K562 (cell line): ENCODE measurements around the gene NUDT1. TPM values are rescaled to one million over a fixed set of nuclear protein-coding genes. Genes with fewer than 3 reads are reported as not detected.

ENCODE experiments used
- ATAC-seq: fragments of 200-7000 bp; cut with Tn5 transposase; 3 replicates; pipeline ENCODE4 v1.9.1; 2020; ENCODE audit warnings: moderate library complexity
- BruUV-seq: library from RNA; stranded (reverse); fragments of 400-500 nt; replicated peaks from 2 replicates; lab custom pipeline; 2021; lab: Mats Ljungman, UMichigan
- CTCF ChIA-PET: fragments of 300-600 bp; formaldehyde crosslinking; extraction: SDS; loops from one replicate; lab custom pipeline; 2021; ENCODE audit warnings: low intra/inter-chr PET ratio; lab: Yijun Ruan, JAX
- POLR2A ChIA-PET: fragments of 300-600, 350-650 bp; sonication (Branson Sonifier 250); formaldehyde crosslinking; extraction: SDS; loops from one replicate; lab custom pipeline; 2021; ENCODE audit warnings: antibody characterized with exemption, inconsistent platforms; lab: Yijun Ruan, JAX
- DNase-seq, 4 experiments: peaks; one replicate each; pipeline versions ENCODE4 v3.0.0 to v3.0.0-alpha.2; 2011 to 2018; ENCODE audit warnings: low spot score in 3 of 4, mixed read lengths in 3 of 4; ENCODE audit errors: extremely low read depth in 1 of 4
- FAIRE-seq: peaks from 2 replicates; lab custom pipeline; 2011; peaks lifted over from hg19 to GRCh38; lab: Jason Lieb, UNC
- H2AFZ ChIP-seq: 2 replicates; pipeline ENCODE4 v1.6.0; 2011; ENCODE audit warnings: low read depth, low read length, control low read depth, inconsistent platforms
- H3K27ac ChIP-seq: fragments of 200-600 bp; 3 replicates; pipeline ENCODE4 v1.8.0; 2011; ENCODE audit warnings: low read depth, mild to moderate bottlenecking, control low read depth, inconsistent platforms, low read length, moderate library complexity, mixed read lengths; ENCODE audit errors: extremely low read depth
- H3K27me3 ChIP-seq, 2 experiments: fragments of 300-600 bp in 1 of 2; 2 replicates in 1 of 2; 3 replicates in 1 of 2; pipeline versions ENCODE4 v1.6.0 to v1.8.0; 2011; ENCODE audit warnings: inconsistent platforms in 2 of 2, low read length in 2 of 2, mild to moderate bottlenecking in 1 of 2, mixed read lengths in 1 of 2, moderate library complexity in 1 of 2; ENCODE audit not compliant: control insufficient read depth in 2 of 2, insufficient read depth in 2 of 2
- H3K36me3 ChIP-seq: fragments of 300-600 bp; 3 replicates; pipeline ENCODE4 v1.8.0; 2011; ENCODE audit warnings: mild to moderate bottlenecking, low read length, inconsistent platforms; ENCODE audit not compliant: control insufficient read depth, insufficient read depth
- H3K4me1 ChIP-seq, 2 experiments: fragments of 200-600 bp in 1 of 2; replicated peaks in 1 of 2; 2 replicates in 1 of 2; 3 replicates in 1 of 2; pipeline versions ENCODE4 v1.5.1 to v1.8.0; 2011; ENCODE audit warnings: inconsistent platforms in 2 of 2, low read length in 2 of 2, mild to moderate bottlenecking in 1 of 2, mixed read lengths in 1 of 2, moderate library complexity in 1 of 2; ENCODE audit not compliant: control insufficient read depth in 2 of 2, insufficient read depth in 2 of 2
- H3K4me2 ChIP-seq: 2 replicates; pipeline ENCODE4 v1.6.1; 2011; ENCODE audit warnings: low read length, control low read depth, inconsistent platforms, mixed read lengths; ENCODE audit not compliant: insufficient read depth
- H3K4me3 ChIP-seq: fragments of 200-600 bp; sonication (generic), shearing (Covaris generic); 2 replicates; pipeline ENCODE4 v1.5.1; 2016; ENCODE audit warnings: control low read depth, inconsistent platforms
- H3K79me2 ChIP-seq: fragments of 200-600 bp; 3 replicates; pipeline ENCODE4 v1.8.0; 2011; ENCODE audit warnings: low read length, inconsistent platforms; ENCODE audit not compliant: control insufficient read depth, insufficient read depth
- H3K9ac ChIP-seq, 2 experiments: 2 replicates each; pipeline versions ENCODE4 v1.6.0 to v1.6.1; 2011; ENCODE audit warnings: low read depth in 2 of 2, low read length in 2 of 2, control low read depth in 1 of 2, inconsistent platforms in 1 of 2, mild to moderate bottlenecking in 1 of 2, mixed read lengths in 1 of 2; ENCODE audit not compliant: insufficient read depth in 1 of 2
- H3K9me1 ChIP-seq: one replicate; pipeline ENCODE4 v1.6.0; 2011; ENCODE audit warnings: inconsistent platforms, mild to moderate bottlenecking, low read length, moderate library complexity; ENCODE audit not compliant: control insufficient read depth, insufficient read depth
- H3K9me3 ChIP-seq: replicated peaks from 2 replicates; pipeline ENCODE4 v1.5.1; 2011; ENCODE audit warnings: low read depth, low read length, inconsistent platforms; ENCODE audit not compliant: control insufficient read depth, insufficient read depth
- H4K20me1 ChIP-seq: replicated peaks from 2 replicates; pipeline ENCODE4 v1.6.1; 2011; ENCODE audit warnings: low read length, inconsistent platforms, mixed read lengths; ENCODE audit not compliant: control insufficient read depth, insufficient read depth
- HDAC8 ChIP-seq: fragments of 450-650 bp; IDR thresholded peaks from 2 replicates; pipeline ENCODE4 v1.6.1; 2016; ENCODE audit warnings: mild to moderate bottlenecking, missing genetic modification characterization, moderate library complexity, missing compliant biosample characterization
- POLR2AphosphoS2 ChIP-seq: IDR thresholded peaks from 2 replicates; pipeline ENCODE4 v1.6.1; 2012; ENCODE audit warnings: low read length, improper control_type of control experiment
- RBFOX2 ChIP-seq: fragments of 200-400 bp; formaldehyde crosslinking; IDR thresholded peaks from 2 replicates; pipeline ENCODE4 v1.6.1; 2017; ENCODE audit warnings: low read depth, mild to moderate bottlenecking, low read length, moderate library complexity
- WGBS: fragments of 100-300 bp; shearing (Covaris generic); methylation state at CpG from one replicate; pipeline ENCODE4 v1.1.6; 2016; ENCODE audit warnings: low coverage, mixed read lengths; ENCODE audit not compliant: insufficient coverage; ENCODE audit errors: missing lambda C conversion rate; 5-methylcytosine and 5-hydroxymethylcytosine counted together
- in situ Hi-C: fragments of 300-500 bp; cut with MboI; formaldehyde crosslinking; loops from 4 replicates; pipeline ENCODE4 v1.15.0; 2018; ENCODE audit warnings: inconsistent platforms, mixed read lengths
- intact Hi-C: fragments of 100-400 bp; cut with micrococcal nuclease; formaldehyde crosslinking; loops from 2 replicates; pipeline ENCODE4 v1.14.2; 2022
- polyA plus RNA-seq, 8 experiments: library from polyadenylated mRNA; depleted of rRNA in 4 of 8; stranded (reverse) in 5 of 8; unstranded in 3 of 8; fragments of >200 nt; fragmentation: Nextera tagmentation in 2 of 8; fragmentation: Illumina TruSeq in 1 of 8; extraction: Ambion mirVana in 2 of 8; extraction: Trizol in 1 of 8; gene quantifications; 2 replicates each; pipeline versions ENCODE4 v1.2.1 to v1.2.3, GENCODE V29; 2011 to 2014; ENCODE audit warnings: inconsistent platforms in 1 of 8, missing spikeins in 1 of 8
- total RNA-seq, 7 experiments: library from RNA; depleted of rRNA in 6 of 7; stranded (reverse); fragments of >200 nt in 6 of 7; fragmentation: Illumina TruSeq in 2 of 7; extraction: Trizol in 2 of 7; gene quantifications; 2 replicates each; pipeline versions ENCODE4 v1.2.1 to v1.2.3, GENCODE V29; 2011 to 2021; ENCODE audit warnings: low replicate concordance in 1 of 7
- TF ChIP-seq, protein P1 (sequence below): fragments of 150-350 bp; IDR thresholded peaks from 2 replicates; pipeline ENCODE4 v1.6.1; 2014; ENCODE audit warnings: low read depth, mild to moderate bottlenecking, low read length, borderline replicate concordance

The NUDT1 gene
- total and polyA plus RNA-seq, 9 of the 15 experiments (the other 6 are each of a cell fraction or from before 2014, with no cell fraction given), result 5.3 to 73.3 (median 29.6) TPM

DNA sequence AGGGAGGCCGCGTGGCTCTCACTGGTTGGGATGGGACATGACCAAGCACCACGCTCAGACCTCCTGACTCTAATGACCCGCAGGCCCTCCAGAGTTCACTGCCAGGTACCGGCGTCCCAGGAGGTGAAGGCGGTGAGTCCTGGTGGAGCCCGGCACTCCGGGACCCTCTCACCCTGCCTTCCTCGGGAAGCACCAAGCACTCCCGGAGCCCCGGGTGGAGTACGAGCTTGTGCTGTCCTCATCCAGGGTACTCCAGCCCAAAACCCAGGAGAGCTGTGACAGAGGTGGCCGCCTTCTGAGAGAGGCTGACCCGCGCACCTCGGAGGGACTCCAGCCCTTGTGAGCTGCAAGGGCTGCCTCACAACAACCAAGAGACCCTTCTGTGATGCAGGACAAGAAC lies 18.7 kb upstream of the NUDT1 start:
- peaks cover 6% of the 10 kb centered on the region; the same call in 2 of the 3 replicates for H3K79me2 ChIP-seq
- DNase-seq (no peak), FAIRE-seq (no peak), ATAC-seq (no peak)
- H4K20me1 ChIP-seq, result peaks cover 2% of the 10 kb centered on the region; the same call in 1 of the 2 replicates
- no peak overlapping the region for H2AFZ ChIP-seq
- peaks cover 82% of the 10 kb centered on the region; the same call in 2 of the 3 replicates for H3K36me3 ChIP-seq
- in situ Hi-C loops (no loop called here), intact Hi-C loops (no loop called here)
- H3K4me2 ChIP-seq, result no peak overlapping the region
- H3K9me1 ChIP-seq, result no peaks in the 10 kb centered on the region
- POLR2A ChIA-PET, result interaction anchor here (0.7 to 1.6 kb wide), 2 partner anchors 9 to 43 kb away, joined by 3 to 6 read pairs; partner anchors contain the start of gene MAD1L1
- H3K27me3 ChIP-seq, result no peaks in the 10 kb centered on the region
- 0 out of 2 replicates have a peak, but pooled peaks have one; percentile 14 for TF ChIP-seq RBFOX2
- TF ChIP-seq POLR2AphosphoS2, result no peak
- WGBS, result 92% methylated on average over 13 of the region's 17 CpGs
- CTCF ChIA-PET, result no interaction called here
- peaks cover 0 to 6% of the 10 kb centered on the region in 2 experiments; a peak in 2 of 5 replicates for H3K4me1 ChIP-seq
- no peaks in the 10 kb centered on the region for H3K9me3 ChIP-seq
- no peak overlapping the region for H3K27ac ChIP-seq
- H3K9ac ChIP-seq, result peak overlapping the region in 1 of 2 experiments; percentile 28; a peak in 1 of 4 replicates
- BruUV-seq, result no TSS peak
- no peak overlapping the region for H3K4me3 ChIP-seq

DNA sequence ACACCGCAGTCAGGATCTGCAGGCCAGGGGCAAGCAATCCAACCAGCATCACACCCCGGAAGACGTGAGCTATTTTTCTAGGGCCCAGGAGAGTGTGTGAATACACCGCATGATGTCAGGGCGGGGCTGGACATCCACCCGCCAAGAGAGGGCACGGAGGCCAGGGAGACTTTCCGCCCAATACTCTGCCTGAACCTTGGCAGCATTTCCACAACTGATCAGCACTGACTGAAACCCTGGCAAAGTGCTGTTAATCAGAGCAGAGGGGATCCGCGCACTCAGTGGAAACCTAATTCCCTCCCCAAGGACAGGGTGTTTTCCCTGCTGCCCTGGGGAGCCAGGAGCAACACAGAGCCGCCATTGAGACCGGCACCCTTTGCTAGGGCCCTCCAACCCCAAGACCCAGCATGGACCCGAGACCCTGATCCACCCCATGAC lies 17.5 kb upstream of the NUDT1 start:
- ATAC-seq, result no peak
- WGBS, result 93% methylated on average over 11 of the region's 13 CpGs
- intact Hi-C loops (no loop called here), in situ Hi-C loops (no loop called here)
- FAIRE-seq, result no peak
- ChIA-PET POLR2A (interaction anchor here (0.6 to 1.6 kb wide), 2 partner anchors 8 to 178 kb away, joined by 3 to 6 read pairs; partner anchors contain the start of gene MAD1L1), CTCF (no interaction called here)
- no peaks in the 10 kb centered on the region for H3K9me1 ChIP-seq
- H3K4me3 ChIP-seq, result no peak overlapping the region
- H3K4me2 ChIP-seq, result no peak overlapping the region
- H3K4me1 ChIP-seq, result peaks cover 0 to 6% of the 10 kb centered on the region in 2 experiments; a peak in 2 of 5 replicates
- H3K36me3 ChIP-seq, result peaks cover 85% of the 10 kb centered on the region; the same call in 2 of the 3 replicates
- no TSS peak for BruUV-seq
- H3K27ac ChIP-seq, result no peak overlapping the region
- no peaks in the 10 kb centered on the region for H3K9me3 ChIP-seq
- H4K20me1 ChIP-seq, result peaks cover 2% of the 10 kb centered on the region; the same call in 1 of the 2 replicates
- DNase-seq, result no peak
- TF ChIP-seq, protein P1, sequence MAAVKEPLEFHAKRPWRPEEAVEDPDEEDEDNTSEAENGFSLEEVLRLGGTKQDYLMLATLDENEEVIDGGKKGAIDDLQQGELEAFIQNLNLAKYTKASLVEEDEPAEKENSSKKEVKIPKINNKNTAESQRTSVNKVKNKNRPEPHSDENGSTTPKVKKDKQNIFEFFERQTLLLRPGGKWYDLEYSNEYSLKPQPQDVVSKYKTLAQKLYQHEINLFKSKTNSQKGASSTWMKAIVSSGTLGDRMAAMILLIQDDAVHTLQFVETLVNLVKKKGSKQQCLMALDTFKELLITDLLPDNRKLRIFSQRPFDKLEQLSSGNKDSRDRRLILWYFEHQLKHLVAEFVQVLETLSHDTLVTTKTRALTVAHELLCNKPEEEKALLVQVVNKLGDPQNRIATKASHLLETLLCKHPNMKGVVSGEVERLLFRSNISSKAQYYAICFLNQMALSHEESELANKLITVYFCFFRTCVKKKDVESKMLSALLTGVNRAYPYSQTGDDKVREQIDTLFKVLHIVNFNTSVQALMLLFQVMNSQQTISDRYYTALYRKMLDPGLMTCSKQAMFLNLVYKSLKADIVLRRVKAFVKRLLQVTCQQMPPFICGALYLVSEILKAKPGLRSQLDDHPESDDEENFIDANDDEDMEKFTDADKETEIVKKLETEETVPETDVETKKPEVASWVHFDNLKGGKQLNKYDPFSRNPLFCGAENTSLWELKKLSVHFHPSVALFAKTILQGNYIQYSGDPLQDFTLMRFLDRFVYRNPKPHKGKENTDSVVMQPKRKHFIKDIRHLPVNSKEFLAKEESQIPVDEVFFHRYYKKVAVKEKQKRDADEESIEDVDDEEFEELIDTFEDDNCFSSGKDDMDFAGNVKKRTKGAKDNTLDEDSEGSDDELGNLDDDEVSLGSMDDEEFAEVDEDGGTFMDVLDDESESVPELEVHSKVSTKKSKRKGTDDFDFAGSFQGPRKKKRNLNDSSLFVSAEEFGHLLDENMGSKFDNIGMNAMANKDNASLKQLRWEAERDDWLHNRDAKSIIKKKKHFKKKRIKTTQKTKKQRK, result no peak
- no peak for TF ChIP-seq HDAC8
- no peak overlapping the region for H2AFZ ChIP-seq
- H3K9ac ChIP-seq, result peak overlapping the region in 1 of 2 experiments; percentile 68; a peak in 2 of 4 replicates
- peaks cover 7% of the 10 kb centered on the region for H3K79me2 ChIP-seq
- no peaks in the 10 kb centered on the region for H3K27me3 ChIP-seq
